C4-2B (cell line): Measurements from ENCODE around the gene TBC1D22A.

Experiments used
- H3K27ac ChIP-seq: fragments of 450-650 bp; 2 replicates; pipeline ENCODE4 v1.5.1; 2017
- ZFX ChIP-seq: fragments of 450-650 bp; IDR thresholded peaks from 2 replicates; pipeline ENCODE4 v1.6.1; 2017
- TF ChIP-seq, protein P1 (sequence below): fragments of 450-650 bp; conservative IDR thresholded peaks from 2 replicates; pipeline ENCODE4 v1.5.1; 2017; ENCODE audit warnings: mild to moderate bottlenecking

The TBC1D22A gene

DNA sequence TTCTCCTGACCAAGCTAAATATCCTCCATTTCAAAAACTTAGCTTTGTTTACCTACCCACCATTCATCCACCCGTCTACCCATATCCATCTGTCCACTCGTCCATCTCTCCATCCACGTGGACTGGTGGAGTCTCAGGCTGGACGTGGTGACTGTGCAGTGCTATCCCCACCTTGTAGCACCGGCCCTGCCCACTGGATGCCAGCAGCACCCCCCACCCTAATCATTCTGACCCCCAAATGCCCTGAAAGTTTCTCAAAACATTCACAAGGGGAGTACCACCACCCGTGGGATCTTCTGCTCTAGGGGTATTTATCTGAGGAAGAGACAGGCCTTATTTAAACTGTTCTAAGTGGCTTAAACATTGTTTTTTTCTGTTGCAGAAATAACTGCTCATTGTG, 206.4 kb downstream of the TBC1D22A start:
- H3K27ac ChIP-seq = no peak overlapping the region
- TF ChIP-seq ZFX = no peak
- TF ChIP-seq, protein P1, sequence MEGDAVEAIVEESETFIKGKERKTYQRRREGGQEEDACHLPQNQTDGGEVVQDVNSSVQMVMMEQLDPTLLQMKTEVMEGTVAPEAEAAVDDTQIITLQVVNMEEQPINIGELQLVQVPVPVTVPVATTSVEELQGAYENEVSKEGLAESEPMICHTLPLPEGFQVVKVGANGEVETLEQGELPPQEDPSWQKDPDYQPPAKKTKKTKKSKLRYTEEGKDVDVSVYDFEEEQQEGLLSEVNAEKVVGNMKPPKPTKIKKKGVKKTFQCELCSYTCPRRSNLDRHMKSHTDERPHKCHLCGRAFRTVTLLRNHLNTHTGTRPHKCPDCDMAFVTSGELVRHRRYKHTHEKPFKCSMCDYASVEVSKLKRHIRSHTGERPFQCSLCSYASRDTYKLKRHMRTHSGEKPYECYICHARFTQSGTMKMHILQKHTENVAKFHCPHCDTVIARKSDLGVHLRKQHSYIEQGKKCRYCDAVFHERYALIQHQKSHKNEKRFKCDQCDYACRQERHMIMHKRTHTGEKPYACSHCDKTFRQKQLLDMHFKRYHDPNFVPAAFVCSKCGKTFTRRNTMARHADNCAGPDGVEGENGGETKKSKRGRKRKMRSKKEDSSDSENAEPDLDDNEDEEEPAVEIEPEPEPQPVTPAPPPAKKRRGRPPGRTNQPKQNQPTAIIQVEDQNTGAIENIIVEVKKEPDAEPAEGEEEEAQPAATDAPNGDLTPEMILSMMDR = no peak

DNA sequence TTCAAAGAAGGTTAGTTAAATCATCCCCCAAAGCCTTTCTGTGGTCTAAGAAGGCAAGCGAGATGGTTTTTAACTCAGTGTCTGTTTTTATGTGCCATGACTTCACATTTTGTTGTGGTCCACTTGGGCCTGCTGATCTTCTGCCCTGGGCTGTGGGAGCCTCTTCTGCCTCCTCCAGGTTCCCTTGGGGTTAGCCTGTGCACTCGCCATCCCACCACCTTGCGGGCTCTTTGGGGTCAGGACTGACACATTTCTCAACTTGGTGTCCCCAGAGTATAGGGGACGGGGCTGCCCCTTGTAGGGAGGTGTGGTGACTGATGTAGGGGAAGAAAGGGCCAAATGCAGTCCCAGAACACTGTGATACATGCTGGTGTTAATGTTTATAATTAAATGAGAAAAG, 207.0 kb downstream of the TBC1D22A start:
- TF ChIP-seq ZFX = no peak
- TF ChIP-seq, protein P1 = no peak
- no peak overlapping the region for H3K27ac ChIP-seq

DNA sequence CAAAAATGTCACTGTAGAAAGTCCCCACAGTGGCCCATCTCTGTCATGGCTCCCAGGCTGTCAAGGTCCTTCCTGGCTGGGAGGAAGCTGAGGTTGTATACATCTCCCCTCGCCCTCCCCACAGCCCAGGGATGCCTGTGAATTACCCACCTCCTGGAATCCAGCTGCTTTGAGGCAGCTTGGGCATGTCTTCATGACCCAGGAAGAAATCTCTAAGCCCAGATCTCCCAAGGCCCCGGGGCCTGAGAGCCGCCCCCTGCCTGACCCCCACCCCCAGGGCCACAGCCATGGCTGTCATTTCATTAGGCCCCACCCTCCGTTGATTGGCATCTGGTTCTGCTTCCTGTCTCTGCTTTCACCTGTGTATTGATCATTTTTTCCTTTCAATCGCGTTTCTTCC, 207.5 kb downstream of the TBC1D22A start:
- no peak for TF ChIP-seq ZFX
- TF ChIP-seq, protein P1 = no peak
- no peak overlapping the region for H3K27ac ChIP-seq

DNA sequence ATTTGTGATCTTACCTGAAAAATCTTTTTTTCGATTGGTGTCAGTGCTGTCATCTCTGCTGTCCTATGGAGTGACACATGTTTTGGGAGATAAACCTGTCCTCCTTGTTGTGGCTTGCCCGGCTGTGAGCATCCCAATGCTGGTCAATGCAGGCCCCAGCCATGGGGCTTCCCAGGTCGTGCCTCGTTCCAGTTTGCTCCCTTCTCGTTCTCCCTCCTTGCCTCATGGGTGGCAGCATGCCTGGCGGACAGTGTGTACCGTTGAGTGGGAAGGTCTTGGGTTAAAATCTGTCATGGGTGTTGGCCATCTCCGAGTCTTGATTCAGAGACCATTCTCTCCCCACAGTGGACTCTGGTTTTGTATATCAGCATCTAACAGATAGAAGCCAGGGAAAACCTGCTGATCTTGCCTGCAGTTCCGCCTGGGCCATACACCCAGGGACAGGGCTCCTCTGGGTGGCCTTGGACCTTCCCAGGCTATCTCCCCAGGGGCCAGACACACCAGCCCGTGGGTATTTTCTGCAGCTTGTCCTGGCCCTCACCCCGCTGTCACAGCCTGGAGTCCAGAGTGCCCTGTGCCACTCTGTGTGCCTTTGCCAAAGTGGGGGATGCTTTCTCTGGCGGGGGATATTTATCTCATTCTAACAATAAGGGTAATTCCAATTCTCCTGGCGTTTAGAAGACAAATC, 208.1 kb downstream of the TBC1D22A start:
- H3K27ac ChIP-seq = no peak overlapping the region
- TF ChIP-seq ZFX = no peak
- TF ChIP-seq, protein P1 = no peak

DNA sequence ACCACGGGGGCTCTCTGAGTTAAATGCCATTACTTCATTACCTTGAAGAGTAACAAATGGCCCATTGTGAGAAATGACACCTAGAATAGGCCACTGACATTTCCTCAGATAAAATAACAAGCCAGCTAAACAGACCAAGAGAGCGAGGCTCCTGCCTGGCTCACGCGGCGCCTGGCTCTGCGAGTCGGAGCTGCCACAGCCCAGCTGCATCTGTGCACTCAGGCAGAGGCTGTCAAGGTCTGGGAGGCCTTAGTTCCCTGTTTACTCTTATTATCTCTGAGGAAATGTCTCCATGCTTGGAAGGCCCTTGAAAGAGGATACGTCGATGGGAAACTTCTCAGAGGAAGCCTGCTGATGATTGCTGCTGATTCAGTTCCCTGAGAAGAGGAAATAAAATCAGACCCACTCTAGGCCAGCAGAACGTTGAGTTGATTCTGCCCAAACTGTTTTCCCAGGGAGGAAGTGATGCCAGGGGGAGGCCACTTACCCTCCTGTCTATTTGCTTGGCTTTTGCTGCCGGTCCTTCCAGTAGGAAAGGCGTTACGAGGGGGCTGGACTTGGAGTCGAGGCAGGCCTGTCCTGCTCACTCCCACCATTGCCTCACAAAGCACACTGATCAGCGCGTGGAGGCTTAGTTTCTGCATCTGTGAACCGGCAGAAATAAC, 208.8 kb downstream of the TBC1D22A start:
- no peak overlapping the region for H3K27ac ChIP-seq
- TF ChIP-seq ZFX = no peak
- TF ChIP-seq, protein P1 = no peak

DNA sequence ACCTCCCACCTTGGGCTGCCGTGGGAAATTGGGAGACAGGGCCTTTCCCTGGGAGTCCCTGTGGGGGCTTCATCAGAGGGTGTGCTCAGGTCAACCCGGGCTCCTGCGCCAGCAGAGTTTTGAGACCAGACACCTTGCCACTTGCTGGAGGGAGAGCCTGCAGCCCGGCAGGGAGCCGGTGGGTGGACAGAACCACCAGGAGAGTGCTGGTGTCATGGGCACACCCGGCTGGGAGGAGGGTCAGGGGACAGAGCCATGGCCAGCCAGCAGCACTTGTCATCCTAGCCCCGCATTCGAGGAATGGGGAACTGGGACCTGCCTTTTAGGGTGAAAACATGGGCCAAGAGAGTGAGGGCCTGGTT, 209.3 kb downstream of the TBC1D22A start:
- TF ChIP-seq ZFX = no peak
- TF ChIP-seq, protein P1 = no peak
- no peak overlapping the region for H3K27ac ChIP-seq

DNA sequence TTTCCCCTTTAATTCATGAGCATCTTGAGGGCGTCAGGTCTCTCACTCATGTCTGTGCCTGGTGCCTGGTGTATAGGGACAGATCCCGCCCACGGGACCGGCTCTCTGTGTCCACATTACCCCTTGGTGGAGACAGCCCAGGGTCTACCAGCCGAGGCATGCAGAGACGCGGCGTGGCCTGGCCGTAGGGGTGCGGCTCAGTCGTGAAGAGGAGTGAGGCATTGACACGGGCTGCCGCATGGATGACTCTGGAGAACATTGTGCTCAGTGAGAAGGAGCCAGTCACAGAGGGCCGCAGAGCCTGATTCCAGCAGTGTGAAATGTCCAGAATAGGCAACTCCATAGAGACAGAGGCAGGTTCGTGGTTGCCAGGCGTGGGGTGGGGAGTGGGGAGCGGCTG, 209.8 kb downstream of the TBC1D22A start:
- H3K27ac ChIP-seq = no peak overlapping the region
- no peak for TF ChIP-seq ZFX
- TF ChIP-seq, protein P1 = no peak
